Retina (tissue), 1 donor: ENCODE results near the gene LAIR2.

ENCODE experiments used
- DNase-seq: peaks from one replicate; pipeline ENCODE4 v3.0.0-alpha.2; 2016

LAIR2 gene

DNA sequence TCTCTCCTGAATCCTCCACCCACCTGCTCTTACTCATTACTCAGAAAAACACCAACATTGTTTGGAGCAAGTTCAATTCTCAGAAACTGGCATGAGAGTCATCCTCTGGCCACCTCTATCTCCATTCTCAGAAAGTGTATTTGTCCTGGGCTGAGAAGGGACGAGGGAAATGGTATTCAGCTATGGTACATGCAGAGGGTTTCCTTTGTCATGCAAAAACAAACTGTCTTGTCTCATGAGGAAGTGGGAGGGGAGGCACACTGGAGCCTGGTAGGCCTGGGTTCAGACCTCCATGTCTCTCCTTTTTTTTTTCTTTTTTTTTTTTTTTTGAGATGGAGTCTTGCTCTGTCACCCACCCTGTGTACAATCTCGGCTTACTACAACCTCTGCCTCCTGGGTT is 39.1 kb downstream of the LAIR2 start:
- DNase-seq, result no peak

- DNase-seq, result no peak
These were observed 46.2 kb downstream of the LAIR2 start for GRCh38 chr19:54548806-54549205.

DNA sequence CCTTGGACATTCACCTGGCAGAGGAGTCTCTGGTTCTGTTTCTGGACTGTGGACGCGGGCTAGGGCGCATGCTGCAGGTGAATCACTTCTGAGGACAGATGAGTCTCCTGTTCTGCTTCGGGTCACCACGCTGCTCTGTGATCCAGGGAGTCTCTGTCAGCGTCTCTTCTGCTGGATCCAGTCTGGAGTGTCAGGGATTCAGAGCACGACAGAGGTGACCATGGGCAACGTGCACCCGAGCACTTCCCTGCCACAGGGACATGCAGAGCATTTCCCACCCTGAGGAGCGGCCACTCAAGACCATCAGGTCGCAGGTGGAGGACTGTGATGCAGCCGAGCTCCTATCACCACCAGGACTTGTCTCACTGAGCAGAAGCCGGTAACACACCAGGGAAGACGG is 46.6 kb downstream of the LAIR2 start:
- no peak for DNase-seq

DNA sequence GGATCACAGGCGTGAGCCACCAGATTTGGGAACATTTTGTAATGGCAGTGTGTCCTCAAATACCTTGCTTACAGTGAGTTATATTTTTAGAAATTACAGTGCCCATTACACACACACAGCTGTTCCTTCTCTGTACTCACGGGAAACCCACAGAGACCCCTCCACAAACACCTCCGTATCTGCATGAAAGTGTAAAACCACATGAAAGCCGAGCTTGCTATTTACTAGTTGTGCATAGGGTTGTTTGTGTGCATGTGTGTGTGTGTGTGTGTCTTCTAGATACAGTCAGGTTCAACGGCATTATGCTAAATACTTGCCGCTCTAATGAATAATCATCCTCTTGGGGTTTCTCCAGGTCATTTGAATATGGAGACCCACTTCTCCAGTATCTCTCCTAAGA is 48.7 kb downstream of the LAIR2 start:
- no peak for DNase-seq

GRCh38 chr19:54551950-54552912 is 49.6 kb downstream of the LAIR2 start:
- DNase-seq, result no peak

DNA sequence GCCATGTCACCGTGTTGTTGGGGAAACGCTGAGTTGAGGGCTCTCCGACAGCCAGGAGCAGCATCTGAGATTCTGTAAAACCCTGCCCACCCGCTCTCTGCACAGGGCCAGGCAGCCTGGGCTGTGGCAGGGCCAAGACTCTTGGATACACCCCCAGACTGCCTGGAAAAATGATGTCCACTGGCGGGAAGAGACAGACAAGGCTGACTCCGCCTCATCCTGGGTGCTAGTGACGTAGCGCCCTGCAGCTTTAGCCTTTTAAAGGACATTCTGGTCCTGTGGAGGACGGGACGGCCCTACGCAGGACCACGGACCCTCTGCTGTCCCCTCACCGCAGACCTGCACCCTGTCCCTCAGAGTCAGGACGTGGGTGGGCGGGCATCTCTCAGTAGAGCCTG is 50.3 kb downstream of the LAIR2 start:
- no peak for DNase-seq

- no peak for DNase-seq
These were observed 51.4 kb downstream of the LAIR2 start for GRCh38 chr19:54554006-54554405.

GRCh38 chr19:54554896-54555295 is 52.3 kb downstream of the LAIR2 start:
- DNase-seq, result no peak

- no peak for DNase-seq
These were observed 53.6 kb downstream of the LAIR2 start for GRCh38 chr19:54556194-54556593.

- no peak for DNase-seq
These were observed 55.7 kb downstream of the LAIR2 start for GRCh38 chr19:54558339-54558738.
